Neutrophil (primary cell): ENCODE results near the gene PTPN7.

Experiments used
- H3K27ac ChIP-seq: fragments of 200-600 bp; sonication (generic); 2 replicates; pipeline ENCODE4 v1.5.1; 2016; ENCODE audit warnings: mild to moderate bottlenecking, moderate library complexity
- H3K27me3 ChIP-seq: fragments of 200-600 bp; sonication (generic); 2 replicates; pipeline ENCODE4 v1.6.0; 2016; ENCODE audit warnings: mild to moderate bottlenecking
- H3K36me3 ChIP-seq: fragments of 200-600 bp; sonication (generic); 2 replicates; pipeline ENCODE4 v1.5.1; 2017
- H3K4me1 ChIP-seq, 2 experiments: fragments of 200-600 bp in 1 of 2; sonication (generic) in 1 of 2; 1 replicate in 1 of 2; 2 replicates in 1 of 2; pipeline versions ENCODE4 v1.5.1 to v1.6.1; 2013 to 2016; ENCODE audit warnings: low read depth in 1 of 2, low read length in 1 of 2, mild to moderate bottlenecking in 1 of 2, moderate library complexity in 1 of 2; ENCODE audit not compliant: control insufficient read depth in 1 of 2, insufficient read depth in 1 of 2
- H3K4me3 ChIP-seq, 2 experiments: fragments of 200-600 bp in 1 of 2; sonication (generic) in 1 of 2; 1 replicate in 1 of 2; 2 replicates in 1 of 2; pipeline ENCODE4 v1.5.1; 2013 to 2016; ENCODE audit warnings: low read depth in 1 of 2, low read length in 1 of 2, mild to moderate bottlenecking in 1 of 2, moderate library complexity in 1 of 2
- H3K9me3 ChIP-seq: fragments of 200-600 bp; sonication (generic); 2 replicates; pipeline ENCODE4 v1.5.1; 2016
- CTCF ChIP-seq: fragments of 200-600 bp; sonication (generic); IDR thresholded peaks from 2 replicates; pipeline ENCODE4 v1.5.1; 2016; ENCODE audit warnings: antibody characterized with exemption

Gene PTPN7

GRCh38 chr1:202127836-202128622 lies 32.4 kb downstream of the PTPN7 start:
- H3K4me3 ChIP-seq: no peak overlapping the region
- no peak overlapping the region for H3K27ac ChIP-seq
- H3K36me3 ChIP-seq: peaks cover 29% of the 10 kb centered on the region
- peaks cover 10% of the 10 kb centered on the region for H3K27me3 ChIP-seq
- H3K4me1 ChIP-seq: peaks cover 0 to 4% of the 10 kb centered on the region in 2 experiments
- H3K9me3 ChIP-seq: no peaks in the 10 kb centered on the region
- TF ChIP-seq CTCF: no peak

GRCh38 chr1:202127061-202127460 lies 33.3 kb downstream of the PTPN7 start:
- TF ChIP-seq CTCF: no peak
- Histone ChIP-seq H3K9me3 (no peaks in the 10 kb centered on the region), H3K36me3 (peaks cover 20% of the 10 kb centered on the region), H3K4me3 (no peak overlapping the region), H3K4me1 (peaks cover 0 to 4% of the 10 kb centered on the region in 2 experiments), H3K27me3 (peaks cover 10% of the 10 kb centered on the region), H3K27ac (no peak overlapping the region)

GRCh38 chr1:202126426-202126825 lies 34.0 kb downstream of the PTPN7 start:
- peaks cover 13% of the 10 kb centered on the region for H3K36me3 ChIP-seq
- H3K27ac ChIP-seq: no peak overlapping the region
- H3K9me3 ChIP-seq: no peaks in the 10 kb centered on the region
- H3K27me3 ChIP-seq: peaks cover 10% of the 10 kb centered on the region
- H3K4me1 ChIP-seq: peaks cover 0 to 4% of the 10 kb centered on the region in 2 experiments
- H3K4me3 ChIP-seq: no peak overlapping the region
- TF ChIP-seq CTCF: no peak

GRCh38 chr1:202125611-202126010 lies 34.8 kb downstream of the PTPN7 start:
- H3K4me1 ChIP-seq: peaks cover 0 to 4% of the 10 kb centered on the region in 2 experiments
- H3K27ac ChIP-seq: no peak overlapping the region
- no peaks in the 10 kb centered on the region for H3K9me3 ChIP-seq
- no peak overlapping the region for H3K4me3 ChIP-seq
- TF ChIP-seq CTCF: no peak
- peaks cover 5% of the 10 kb centered on the region for H3K36me3 ChIP-seq
- H3K27me3 ChIP-seq: peaks cover 10% of the 10 kb centered on the region

GRCh38 chr1:202124142-202124541 lies 36.3 kb downstream of the PTPN7 start:
- Histone ChIP-seq H3K36me3 (no peaks in the 10 kb centered on the region), H3K4me1 (peaks cover 0 to 4% of the 10 kb centered on the region in 2 experiments), H3K27me3 (peaks cover 10% of the 10 kb centered on the region), H3K4me3 (no peak overlapping the region), H3K27ac (no peak overlapping the region), H3K9me3 (no peaks in the 10 kb centered on the region)
- no peak for TF ChIP-seq CTCF
